ENCODE results near the gene DDX27. TPM values are rescaled to one million over a fixed set of nuclear protein-coding genes. Genes with fewer than 3 reads are reported as not detected.
A peak's percentile ranks its signal among the peaks of the same experiment; 100 is the strongest.

DDX27 gene
- total and polyA plus RNA-seq, 9 of the 15 experiments (the other 6 are each of a cell fraction or from before 2014, with no cell fraction given) = 17.9 to 79.3 (median 57.0) TPM

GRCh38 chr20:49291200-49291599 lies 72.0 kb downstream of the DDX27 start:
- Histone ChIP-seq H3K9me1 (ENCODE audit: control insufficient read depth, insufficient read depth, low read length) (peaks cover 6% of the 10 kb centered on the region), H2AFZ (ENCODE audit: low read depth, low read length) (no peak overlapping the region), H3K36me3 (ENCODE audit: control insufficient read depth, insufficient read depth, low read length) (peaks cover 50% of the 10 kb centered on the region), H3K4me3 (no peak overlapping the region), H3K9ac (ENCODE audit: insufficient read depth in 1 of 2, low read depth in 2 of 2, low read length in 2 of 2) (no peak overlapping the region), H4K20me1 (replicated peaks; ENCODE audit: control insufficient read depth, insufficient read depth, low read length) (peaks cover 39% of the 10 kb centered on the region), H3K79me2 (ENCODE audit: control insufficient read depth, insufficient read depth, low read length) (peaks cover 28% of the 10 kb centered on the region), H3K9me3 (replicated peaks; ENCODE audit: control insufficient read depth, insufficient read depth, low read depth, low read length) (no peaks in the 10 kb centered on the region; the same call in 1 of the 2 replicates), H3K27me3 (ENCODE audit: control insufficient read depth in 2 of 2, insufficient read depth in 2 of 2, low read length in 2 of 2) (no peaks in the 10 kb centered on the region), H3K4me2 (ENCODE audit: insufficient read depth, low read length) (no peak overlapping the region), H3K4me1 (replicated peaks in 1 of 2; ENCODE audit: control insufficient read depth in 2 of 2, insufficient read depth in 2 of 2, low read length in 2 of 2) (peaks cover 3 to 18% of the 10 kb centered on the region in 2 experiments; a peak in 2 of 5 replicates), H3K27ac (ENCODE audit: extremely low read depth, low read depth, low read length) (peak overlapping the region; percentile 50; the same call in 1 of the 3 replicates)
- in situ Hi-C loops (cut with MboI) (no loop called here), intact Hi-C loops (cut with micrococcal nuclease) (no loop called here)
- CTCF ChIA-PET (ENCODE audit: low intra/inter-chr PET ratio) = interaction anchor here (0.6 kb wide), 1 partner anchor 587 kb away, joined by 3 read pairs; no protein-coding TSS in a partner anchor
- no TSS peak for BruUV-seq (replicated peaks)
- FAIRE-seq (no peak), DNase-seq (ENCODE audit: extremely low read depth in 1 of 4, low spot score in 3 of 4) (no peak), ATAC-seq (no peak)
- 13% methylated on average over 1 of the region's 1 CpG for WGBS (ENCODE audit: insufficient coverage, low coverage, missing lambda C conversion rate)
- POLR2A ChIA-PET = interaction anchor here (0.6 to 4.3 kb wide), 8 partner anchors 11 to 865 kb away, joined by 3 to 68 read pairs (median 4); partner anchors contain the start of gene ZNFX1
- no peak for TF ChIP-seq DNMT1 (IDR thresholded peaks at IDR 0.05)
- no peak for TF ChIP-seq RFX1 (IDR thresholded peaks at IDR 0.05)
- no peak for TF ChIP-seq MLLT1 (IDR thresholded peaks at IDR 0.05)
- TF ChIP-seq KAT2B (IDR thresholded peaks at IDR 0.05; ENCODE audit: low read depth, low read length) = no peak
- TF ChIP-seq, protein P1, sequence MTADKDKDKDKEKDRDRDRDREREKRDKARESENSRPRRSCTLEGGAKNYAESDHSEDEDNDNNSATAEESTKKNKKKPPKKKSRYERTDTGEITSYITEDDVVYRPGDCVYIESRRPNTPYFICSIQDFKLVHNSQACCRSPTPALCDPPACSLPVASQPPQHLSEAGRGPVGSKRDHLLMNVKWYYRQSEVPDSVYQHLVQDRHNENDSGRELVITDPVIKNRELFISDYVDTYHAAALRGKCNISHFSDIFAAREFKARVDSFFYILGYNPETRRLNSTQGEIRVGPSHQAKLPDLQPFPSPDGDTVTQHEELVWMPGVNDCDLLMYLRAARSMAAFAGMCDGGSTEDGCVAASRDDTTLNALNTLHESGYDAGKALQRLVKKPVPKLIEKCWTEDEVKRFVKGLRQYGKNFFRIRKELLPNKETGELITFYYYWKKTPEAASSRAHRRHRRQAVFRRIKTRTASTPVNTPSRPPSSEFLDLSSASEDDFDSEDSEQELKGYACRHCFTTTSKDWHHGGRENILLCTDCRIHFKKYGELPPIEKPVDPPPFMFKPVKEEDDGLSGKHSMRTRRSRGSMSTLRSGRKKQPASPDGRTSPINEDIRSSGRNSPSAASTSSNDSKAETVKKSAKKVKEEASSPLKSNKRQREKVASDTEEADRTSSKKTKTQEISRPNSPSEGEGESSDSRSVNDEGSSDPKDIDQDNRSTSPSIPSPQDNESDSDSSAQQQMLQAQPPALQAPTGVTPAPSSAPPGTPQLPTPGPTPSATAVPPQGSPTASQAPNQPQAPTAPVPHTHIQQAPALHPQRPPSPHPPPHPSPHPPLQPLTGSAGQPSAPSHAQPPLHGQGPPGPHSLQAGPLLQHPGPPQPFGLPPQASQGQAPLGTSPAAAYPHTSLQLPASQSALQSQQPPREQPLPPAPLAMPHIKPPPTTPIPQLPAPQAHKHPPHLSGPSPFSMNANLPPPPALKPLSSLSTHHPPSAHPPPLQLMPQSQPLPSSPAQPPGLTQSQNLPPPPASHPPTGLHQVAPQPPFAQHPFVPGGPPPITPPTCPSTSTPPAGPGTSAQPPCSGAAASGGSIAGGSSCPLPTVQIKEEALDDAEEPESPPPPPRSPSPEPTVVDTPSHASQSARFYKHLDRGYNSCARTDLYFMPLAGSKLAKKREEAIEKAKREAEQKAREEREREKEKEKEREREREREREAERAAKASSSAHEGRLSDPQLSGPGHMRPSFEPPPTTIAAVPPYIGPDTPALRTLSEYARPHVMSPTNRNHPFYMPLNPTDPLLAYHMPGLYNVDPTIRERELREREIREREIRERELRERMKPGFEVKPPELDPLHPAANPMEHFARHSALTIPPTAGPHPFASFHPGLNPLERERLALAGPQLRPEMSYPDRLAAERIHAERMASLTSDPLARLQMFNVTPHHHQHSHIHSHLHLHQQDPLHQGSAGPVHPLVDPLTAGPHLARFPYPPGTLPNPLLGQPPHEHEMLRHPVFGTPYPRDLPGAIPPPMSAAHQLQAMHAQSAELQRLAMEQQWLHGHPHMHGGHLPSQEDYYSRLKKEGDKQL (CRISPR knock-in tag; IDR thresholded peaks at IDR 0.05; ENCODE audit: borderline replicate concordance) = no peak
- TF ChIP-seq TARDBP (IDR thresholded peaks at IDR 0.05) = no peak
- no peak for TF ChIP-seq ZNF280B (CRISPR knock-in tag; IDR thresholded peaks at IDR 0.05)
- TF ChIP-seq, protein P2, sequence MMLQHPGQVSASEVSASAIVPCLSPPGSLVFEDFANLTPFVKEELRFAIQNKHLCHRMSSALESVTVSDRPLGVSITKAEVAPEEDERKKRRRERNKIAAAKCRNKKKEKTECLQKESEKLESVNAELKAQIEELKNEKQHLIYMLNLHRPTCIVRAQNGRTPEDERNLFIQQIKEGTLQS (IDR thresholded peaks at IDR 0.05) = no peak
- TF ChIP-seq, protein P2 (CRISPR knock-in tag; conservative IDR thresholded peaks at IDR 0.05) = no peak
